ENCODE results near the gene WASHC2C.
"Not testable (repeated sequence)": the region's sequence is repeated elsewhere in the genome, so short reads cannot be mapped to it uniquely, and the experiment has no call there.

GRCh38 chr10:45678467-45678866, 48.6 kb upstream of the WASHC2C start:
- TF ChIP-seq CTCF (IDR thresholded peaks at IDR 0.05 in 2 of 3, conservative IDR thresholded peaks at IDR 0.05 in 1 of 3; ENCODE audit: borderline replicate concordance in 1 of 3, insufficient read depth in 1 of 3, low read depth in 2 of 3, low read length in 2 of 3); FOSL1 (IDR thresholded peaks at IDR 0.05; ENCODE audit: low read depth); POLR2A (IDR thresholded peaks at IDR 0.05; ENCODE audit: borderline replicate concordance, extremely low read depth, insufficient read depth, insufficient read length); ELF1 (IDR thresholded peaks at IDR 0.05; ENCODE audit: borderline replicate concordance, low read depth); CBX3 (IDR thresholded peaks at IDR 0.05; ENCODE audit: low read depth); MAX (IDR thresholded peaks at IDR 0.05): not testable (repeated sequence)

All from HCT116 (cell line).